PC-9 (cell line): ENCODE measurements around the gene RIMS4.

Experiments
- CTCF ChIP-seq: fragments of 200-600 bp; sonication (generic); conservative IDR thresholded peaks from 2 replicates; pipeline ENCODE4 v1.6.1; 2017; ENCODE audit warnings: mixed run types, antibody characterized with exemption, mild to moderate bottlenecking, moderate library complexity
- EZH2 ChIP-seq: fragments of 200-600 bp; sonication (generic); IDR thresholded peaks from 2 replicates; pipeline ENCODE4 v1.8.0; 2017; ENCODE audit warnings: antibody characterized with exemption, low read depth

GRCh38 chr20:44703183-44703925 lies 107.0 kb downstream of the RIMS4 start:
- TF ChIP-seq EZH2, result no peak
- TF ChIP-seq CTCF, result no peak
